HCT116 (cell line): ENCODE data around the gene FAP. TPM values are rescaled to one million over a fixed set of nuclear protein-coding genes. Genes with fewer than 3 reads are reported as not detected.

Source experiments
- ATAC-seq: fragments of 200-7000 bp; cut with Tn5 transposase; 2 replicates; pipeline ENCODE4 v1.9.1; 2020; ENCODE audit warnings: mild to moderate bottlenecking, moderate library complexity
- BruUV-seq: library from RNA; stranded (reverse); fragments of 400-500 nt; replicated peaks from 2 replicates; lab custom pipeline; 2021; lab: Mats Ljungman, UMichigan
- CTCF ChIA-PET: fragments of 300-600 bp; sonication (Branson Sonifier 250); formaldehyde crosslinking; loops from one replicate; lab custom pipeline; 2021; ENCODE audit warnings: antibody characterized with exemption; lab: Charles Lee
- POLR2A ChIA-PET: fragments of 300-600, 350-600 bp; sonication (Branson Sonifier 250); formaldehyde crosslinking; loops from one replicate; lab custom pipeline; 2021; ENCODE audit warnings: antibody characterized with exemption; lab: Charles Lee
- RAD21 ChIA-PET, 2 experiments: fragments of 300-600 bp; sonication (Branson Sonifier 250); formaldehyde crosslinking; loops; one replicate each; lab custom pipeline; 2023; ENCODE audit warnings: low total read pairs in 2 of 2; ENCODE audit not compliant: uncharacterized antibody in 2 of 2, unreplicated experiment in 2 of 2, low non-redundant PET in 1 of 2; lab: Charles Lee
- DNase-seq: peaks from one replicate; pipeline ENCODE4 v3.0.0-alpha.2; 2010; ENCODE audit warnings: low read depth, low spot score
- H2AFZ ChIP-seq: fragments of 200-600 bp; shearing (Covaris generic), sonication (generic); 2 replicates; pipeline ENCODE4 v1.6.1; 2017; ENCODE audit warnings: low read depth, mixed run types, mixed read lengths, antibody characterized with exemption, low read length; ENCODE audit not compliant: poor library complexity, severe bottlenecking
- H3K27ac ChIP-seq: 2 replicates; pipeline ENCODE4 v1.5.1; 2012; ENCODE audit warnings: low read depth, low read length
- H3K27me3 ChIP-seq: fragments of 200-600 bp; sonication (generic); 2 replicates; pipeline ENCODE4 v1.6.1; 2016; ENCODE audit warnings: mixed run types, low read length, mixed read lengths; ENCODE audit not compliant: insufficient read depth
- H3K36me3 ChIP-seq, 2 experiments: fragments of 200-500 bp in 1 of 2; fragments of 200-600 bp in 1 of 2; sonication (Bioruptor generic) in 1 of 2; sonication (generic) in 1 of 2; 2 replicates each; pipeline versions ENCODE4 v1.5.1 to v1.6.1; 2014 to 2016; ENCODE audit warnings: low read length in 2 of 2, inconsistent platforms in 1 of 2, mixed read lengths in 1 of 2, mixed run types in 1 of 2; ENCODE audit not compliant: insufficient read depth in 2 of 2, control insufficient read depth in 1 of 2
- H3K4me1 ChIP-seq, 2 experiments: fragments of 200-600 bp in 1 of 2; sonication (generic) in 1 of 2; 2 replicates each; pipeline versions ENCODE4 v1.5.1 to v1.6.1; 2012 to 2017; ENCODE audit warnings: low read length in 2 of 2, inconsistent platforms in 1 of 2, mild to moderate bottlenecking in 1 of 2, mixed read lengths in 1 of 2, mixed run types in 1 of 2, moderate library complexity in 1 of 2; ENCODE audit not compliant: insufficient read depth in 2 of 2, control insufficient read depth in 1 of 2
- H3K4me2 ChIP-seq: fragments of 200-600 bp; sonication (generic); 2 replicates; pipeline ENCODE4 v1.6.1; 2017; ENCODE audit warnings: mixed run types, low read length, mixed read lengths
- H3K4me3 ChIP-seq, 2 experiments: fragments of 200-600 bp in 1 of 2; sonication (generic) in 1 of 2; replicated peaks in 1 of 2; 2 replicates each; pipeline ENCODE4 v1.5.1; 2011 to 2016; ENCODE audit warnings: low read length in 2 of 2, control low read depth in 1 of 2, low read depth in 1 of 2, mild to moderate bottlenecking in 1 of 2, mixed read lengths in 1 of 2, mixed run types in 1 of 2
- H3K79me2 ChIP-seq: fragments of 200-600 bp; sonication (generic); 2 replicates; pipeline ENCODE4 v1.6.1; 2017; ENCODE audit warnings: mild to moderate bottlenecking, mixed run types, low read length, moderate library complexity, mixed read lengths; ENCODE audit not compliant: insufficient read depth
- H3K9ac ChIP-seq: fragments of 200-600 bp; sonication (generic); 2 replicates; pipeline ENCODE4 v1.6.1; 2016; ENCODE audit warnings: low read length, mixed read lengths
- H3K9me2 ChIP-seq: fragments of 200-600 bp; sonication (generic), shearing (Covaris generic); 2 replicates; pipeline ENCODE4 v1.6.1; 2017; ENCODE audit warnings: mixed run types, mild to moderate bottlenecking, moderate library complexity; ENCODE audit not compliant: insufficient read depth
- H3K9me3 ChIP-seq, 2 experiments: fragments of 200-500 bp in 1 of 2; fragments of 200-600 bp in 1 of 2; sonication (Bioruptor generic) in 1 of 2; sonication (generic) in 1 of 2; 2 replicates each; pipeline ENCODE4 v1.6.1; 2014 to 2017; ENCODE audit warnings: low read length in 2 of 2, mixed read lengths in 2 of 2, inconsistent platforms in 1 of 2, low read depth in 1 of 2, mild to moderate bottlenecking in 1 of 2, mixed run types in 1 of 2, moderate library complexity in 1 of 2; ENCODE audit not compliant: control insufficient read depth in 1 of 2, insufficient read depth in 1 of 2
- H4K20me1 ChIP-seq: fragments of 200-600 bp; sonication (generic), shearing (Covaris generic); 2 replicates; pipeline ENCODE4 v1.6.1; 2017; ENCODE audit warnings: mixed run types, mild to moderate bottlenecking, moderate library complexity; ENCODE audit not compliant: insufficient read depth
- ATF3 ChIP-seq: IDR thresholded peaks from 2 replicates; pipeline ENCODE4 v1.6.1; 2012
- CTCF ChIP-seq, 3 experiments: fragments of 200-600 bp in 1 of 3; sonication (generic) in 1 of 3; IDR thresholded peaks in 2 of 3; conservative IDR thresholded peaks in 1 of 3; 2 replicates each; pipeline ENCODE4 v1.5.1; 2012 to 2017; ENCODE audit warnings: low read depth in 2 of 3, low read length in 2 of 3, antibody characterized with exemption in 1 of 3, borderline replicate concordance in 1 of 3, control low read depth in 1 of 3, mild to moderate bottlenecking in 1 of 3, mixed read lengths in 1 of 3, mixed run types in 1 of 3, moderate library complexity in 1 of 3; ENCODE audit not compliant: insufficient read depth in 1 of 3
- EGR1 ChIP-seq: IDR thresholded peaks from 2 replicates; pipeline ENCODE4 v1.6.1; 2012; ENCODE audit warnings: low read depth
- EZH2 ChIP-seq: fragments of 200-600 bp; sonication (generic); IDR thresholded peaks from 2 replicates; pipeline ENCODE4 v1.6.1; 2017; ENCODE audit warnings: antibody characterized with exemption, mixed run types
- JUND ChIP-seq: IDR thresholded peaks from 2 replicates; pipeline ENCODE4 v1.6.1; 2012
- MAX ChIP-seq: IDR thresholded peaks from 2 replicates; pipeline ENCODE4 v1.6.1; 2012
- POLR2AphosphoS5 ChIP-seq: IDR thresholded peaks from 2 replicates; pipeline ENCODE4 v1.6.1; 2011; ENCODE audit warnings: mild to moderate bottlenecking, low read depth, low read length, moderate library complexity
- RAD21 ChIP-seq: IDR thresholded peaks from 2 replicates; pipeline ENCODE4 v1.6.1; 2012; ENCODE audit warnings: low read depth, mild to moderate bottlenecking
- SIN3A ChIP-seq: IDR thresholded peaks from 2 replicates; pipeline ENCODE4 v1.6.1; 2012; ENCODE audit warnings: low read depth
- SP1 ChIP-seq: IDR thresholded peaks from 2 replicates; pipeline ENCODE4 v1.6.1; 2012; ENCODE audit warnings: low read depth
- SRF ChIP-seq: IDR thresholded peaks from 2 replicates; pipeline ENCODE4 v1.6.1; 2012; ENCODE audit warnings: low read depth
- ZBTB33 ChIP-seq: IDR thresholded peaks from 2 replicates; pipeline ENCODE4 v1.6.1; 2011; ENCODE audit warnings: mild to moderate bottlenecking, low read length, moderate library complexity; ENCODE audit not compliant: insufficient replicate concordance; ENCODE audit errors: extremely low read depth
- ZFX ChIP-seq: fragments of 450-650 bp; IDR thresholded peaks from 2 replicates; pipeline ENCODE4 v1.6.1; 2017
- ZNF274 ChIP-seq: fragments of 200-500 bp; sonication (Bioruptor generic); IDR thresholded peaks from 2 replicates; pipeline ENCODE4 v1.6.1; 2014; ENCODE audit warnings: mild to moderate bottlenecking, low read depth, low read length, inconsistent platforms
- intact Hi-C: fragments of 100-400 bp; cut with micrococcal nuclease; formaldehyde crosslinking; loops from 2 replicates; pipeline ENCODE4 v1.10.0; 2022
- total RNA-seq: library from RNA; stranded (reverse); gene quantifications from one replicate; pipeline ENCODE4 v1.2.1, GENCODE V29; 2021; ENCODE audit not compliant: unreplicated experiment

FAP gene
- total RNA-seq, 1 experiment from 2014 or later, result not detected

- no TSS peak for BruUV-seq
- POLR2A ChIA-PET, result no interaction called here
- H3K4me2 ChIP-seq, result no peak overlapping the region
- H3K4me1 ChIP-seq, result no peaks in the 10 kb centered on the region
- TF ChIP-seq CTCF (IDR thresholded peaks at IDR 0.05 in 2 of 3, conservative IDR thresholded peaks at IDR 0.05 in 1 of 3; ENCODE audit: borderline replicate concordance in 1 of 3, insufficient read depth in 1 of 3, low read depth in 2 of 3, low read length in 2 of 3), result no peak
- TF ChIP-seq JUND, result no peak
- intact Hi-C loops, result no loop called here
- H2AFZ ChIP-seq, result no peak overlapping the region
- H4K20me1 ChIP-seq, result no peaks in the 10 kb centered on the region
- RAD21 ChIA-PET, result no interaction called here
- H3K36me3 ChIP-seq, result no peaks in the 10 kb centered on the region
- CTCF ChIA-PET, result interaction anchor here (1.1 to 5.1 kb wide), 2 partner anchors 13 to 80 kb away, joined by 6 to 25 read pairs; no protein-coding TSS in a partner anchor
- H3K9me2 ChIP-seq, result no peaks in the 10 kb centered on the region
- ATAC-seq (no peak), DNase-seq (no peak)
- no peaks in the 10 kb centered on the region for H3K27me3 ChIP-seq
- H3K79me2 ChIP-seq, result no peaks in the 10 kb centered on the region
- H3K27ac ChIP-seq, result no peak overlapping the region
- H3K4me3 ChIP-seq, result no peak overlapping the region
- H3K9me3 ChIP-seq, result no peaks in the 10 kb centered on the region
- H3K9ac ChIP-seq, result no peak overlapping the region
Measured at GRCh38 chr2:162217598-162217997, 25.6 kb downstream of the FAP start.

GRCh38 chr2:162215162-162215561 is 28.1 kb downstream of the FAP start:
- ChIA-PET CTCF (interaction anchor here (2.2 kb wide), 1 partner anchor 83 kb away, joined by 8 read pairs; no protein-coding TSS in a partner anchor), RAD21 (no interaction called here), POLR2A (no interaction called here)
- Histone ChIP-seq H3K36me3 (no peaks in the 10 kb centered on the region), H3K9me3 (no peaks in the 10 kb centered on the region), H3K4me2 (no peak overlapping the region), H4K20me1 (no peaks in the 10 kb centered on the region), H3K9ac (no peak overlapping the region), H2AFZ (no peak overlapping the region), H3K79me2 (no peaks in the 10 kb centered on the region), H3K4me3 (no peak overlapping the region), H3K4me1 (no peaks in the 10 kb centered on the region), H3K9me2 (no peaks in the 10 kb centered on the region), H3K27ac (no peak overlapping the region), H3K27me3 (no peaks in the 10 kb centered on the region)
- intact Hi-C loops, result no loop called here
- DNase-seq (no peak), ATAC-seq (no peak)
- no TSS peak for BruUV-seq
- no peak for TF ChIP-seq ZNF274
- no peak for TF ChIP-seq ZFX
- TF ChIP-seq SRF, result no peak
- no peak for TF ChIP-seq RAD21
- no peak for TF ChIP-seq ATF3
- no peak for TF ChIP-seq SIN3A
- no peak for TF ChIP-seq EGR1
- no peak for TF ChIP-seq CTCF (IDR thresholded peaks at IDR 0.05 in 2 of 3, conservative IDR thresholded peaks at IDR 0.05 in 1 of 3; ENCODE audit: borderline replicate concordance in 1 of 3, insufficient read depth in 1 of 3, low read depth in 2 of 3, low read length in 2 of 3)
- TF ChIP-seq EZH2, result no peak
- TF ChIP-seq SP1, result no peak
- TF ChIP-seq ZBTB33, result no peak
- no peak for TF ChIP-seq MAX
- TF ChIP-seq POLR2AphosphoS5, result no peak
